Endothelial cell of umbilical vein (primary cell): ENCODE results near the gene PARN.
"Not testable (repeated sequence)": the region's sequence is repeated elsewhere in the genome, so short reads cannot be mapped to it uniquely, and the experiment has no call there.

Experiments
- EZH2 ChIP-seq: IDR thresholded peaks from 2 replicates; pipeline ENCODE4 v1.6.1; 2012; ENCODE audit warnings: borderline replicate concordance, low read depth, mild to moderate bottlenecking, moderate library complexity, low read length, inconsistent platforms; ENCODE audit not compliant: severe bottlenecking
- FOS ChIP-seq: IDR thresholded peaks from 2 replicates; pipeline ENCODE4 v1.6.1; 2011; ENCODE audit warnings: mild to moderate bottlenecking, low read length, moderate library complexity, borderline replicate concordance; ENCODE audit not compliant: insufficient read depth
- MYC ChIP-seq: IDR thresholded peaks from one replicate; pipeline ENCODE4 v1.6.1; 2011; ENCODE audit warnings: mild to moderate bottlenecking, low read depth, low read length
- POLR2A ChIP-seq: IDR thresholded peaks from 2 replicates; pipeline ENCODE4 v1.6.1; 2012; ENCODE audit warnings: low read depth, mild to moderate bottlenecking, control low read depth, low read length
- TF ChIP-seq, protein P1 (sequence below), 2 donors: IDR thresholded peaks; 1 replicate in 1 of 2; 2 replicates in 1 of 2; pipeline ENCODE4 v1.5.1; 2011; ENCODE audit warnings: low read length in 2 of 2, mild to moderate bottlenecking in 2 of 2, moderate library complexity in 2 of 2, control low read depth in 1 of 2, inconsistent platforms in 1 of 2, low read depth in 1 of 2; ENCODE audit not compliant: insufficient read depth in 1 of 2; ENCODE audit errors: extremely low read depth in 1 of 2

GRCh38 chr16:14544846-14545245 lies 85.2 kb downstream of the PARN start:
- TF ChIP-seq, protein P1, sequence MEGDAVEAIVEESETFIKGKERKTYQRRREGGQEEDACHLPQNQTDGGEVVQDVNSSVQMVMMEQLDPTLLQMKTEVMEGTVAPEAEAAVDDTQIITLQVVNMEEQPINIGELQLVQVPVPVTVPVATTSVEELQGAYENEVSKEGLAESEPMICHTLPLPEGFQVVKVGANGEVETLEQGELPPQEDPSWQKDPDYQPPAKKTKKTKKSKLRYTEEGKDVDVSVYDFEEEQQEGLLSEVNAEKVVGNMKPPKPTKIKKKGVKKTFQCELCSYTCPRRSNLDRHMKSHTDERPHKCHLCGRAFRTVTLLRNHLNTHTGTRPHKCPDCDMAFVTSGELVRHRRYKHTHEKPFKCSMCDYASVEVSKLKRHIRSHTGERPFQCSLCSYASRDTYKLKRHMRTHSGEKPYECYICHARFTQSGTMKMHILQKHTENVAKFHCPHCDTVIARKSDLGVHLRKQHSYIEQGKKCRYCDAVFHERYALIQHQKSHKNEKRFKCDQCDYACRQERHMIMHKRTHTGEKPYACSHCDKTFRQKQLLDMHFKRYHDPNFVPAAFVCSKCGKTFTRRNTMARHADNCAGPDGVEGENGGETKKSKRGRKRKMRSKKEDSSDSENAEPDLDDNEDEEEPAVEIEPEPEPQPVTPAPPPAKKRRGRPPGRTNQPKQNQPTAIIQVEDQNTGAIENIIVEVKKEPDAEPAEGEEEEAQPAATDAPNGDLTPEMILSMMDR (IDR thresholded peaks at IDR 0.05; ENCODE audit: extremely low read depth in 1 of 2, insufficient read depth in 1 of 2, low read depth in 1 of 2, low read length in 2 of 2), result not testable (repeated sequence)
- not testable (repeated sequence) for TF ChIP-seq EZH2, POLR2A, FOS, MYC
